Duodenal mucosa (tissue), 2 donors: ENCODE results near the gene UTP25.

Experiments
- H3K27ac ChIP-seq: one replicate; pipeline ENCODE4 v1.7.0; 2013; ENCODE audit warnings: low read depth, low read length
- H3K27me3 ChIP-seq, 2 donors: one replicate each; pipeline ENCODE4 v1.7.0; 2013; ENCODE audit warnings: low read length in 2 of 2, control low read depth in 1 of 2; ENCODE audit not compliant: insufficient read depth in 2 of 2, control insufficient read depth in 1 of 2
- H3K36me3 ChIP-seq, 2 donors: one replicate each; pipeline ENCODE4 v1.7.0; 2013; ENCODE audit warnings: low read length in 2 of 2, control low read depth in 1 of 2; ENCODE audit not compliant: insufficient read depth in 2 of 2, control insufficient read depth in 1 of 2
- H3K4me1 ChIP-seq, 2 donors: one replicate each; pipeline ENCODE4 v1.7.0; 2013; ENCODE audit warnings: low read length in 2 of 2, control low read depth in 1 of 2; ENCODE audit not compliant: insufficient read depth in 2 of 2, control insufficient read depth in 1 of 2
- H3K4me3 ChIP-seq, 2 donors: one replicate each; pipeline ENCODE4 v1.7.0; 2013; ENCODE audit warnings: low read length in 2 of 2, low read depth in 1 of 2
- H3K9ac ChIP-seq, 2 donors: one replicate each; pipeline ENCODE4 v1.7.0; 2013; ENCODE audit warnings: low read length in 2 of 2, low read depth in 1 of 2
- H3K9me3 ChIP-seq, 2 donors: one replicate each; pipeline ENCODE4 v1.7.0; 2013; ENCODE audit warnings: low read length in 2 of 2, control low read depth in 1 of 2; ENCODE audit not compliant: control insufficient read depth in 1 of 2

Gene UTP25

DNA sequence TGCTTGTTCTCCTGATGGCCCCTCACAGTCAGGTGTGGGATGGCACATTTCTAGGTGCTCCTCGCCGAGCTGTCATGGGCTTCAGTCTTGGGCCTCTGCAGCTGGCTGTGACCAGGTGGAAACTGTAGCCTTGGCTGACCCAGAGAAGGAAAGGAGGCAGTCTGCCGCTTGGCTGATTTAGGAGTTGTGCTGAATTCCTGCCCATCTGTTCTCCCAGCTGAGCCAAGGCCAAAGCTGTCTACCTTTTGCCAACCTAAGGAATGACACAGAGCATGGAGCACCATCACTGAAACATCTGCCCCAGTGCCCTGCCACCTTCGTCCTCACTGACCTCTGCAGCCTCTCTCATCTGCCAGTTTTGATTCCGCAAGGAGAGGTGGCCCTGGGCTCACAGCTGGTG is 27.9 kb downstream of the UTP25 start:
- Histone ChIP-seq H3K9me3 (no peaks in the 10 kb centered on the region), H3K27ac (no peak overlapping the region), H3K9ac (no peak overlapping the region), H3K27me3 (no peaks in the 10 kb centered on the region), H3K4me3 (no peak overlapping the region), H3K36me3 (peaks cover 18 to 36% of the 10 kb centered on the region in 2 donors), H3K4me1 (no peaks in the 10 kb centered on the region)

DNA sequence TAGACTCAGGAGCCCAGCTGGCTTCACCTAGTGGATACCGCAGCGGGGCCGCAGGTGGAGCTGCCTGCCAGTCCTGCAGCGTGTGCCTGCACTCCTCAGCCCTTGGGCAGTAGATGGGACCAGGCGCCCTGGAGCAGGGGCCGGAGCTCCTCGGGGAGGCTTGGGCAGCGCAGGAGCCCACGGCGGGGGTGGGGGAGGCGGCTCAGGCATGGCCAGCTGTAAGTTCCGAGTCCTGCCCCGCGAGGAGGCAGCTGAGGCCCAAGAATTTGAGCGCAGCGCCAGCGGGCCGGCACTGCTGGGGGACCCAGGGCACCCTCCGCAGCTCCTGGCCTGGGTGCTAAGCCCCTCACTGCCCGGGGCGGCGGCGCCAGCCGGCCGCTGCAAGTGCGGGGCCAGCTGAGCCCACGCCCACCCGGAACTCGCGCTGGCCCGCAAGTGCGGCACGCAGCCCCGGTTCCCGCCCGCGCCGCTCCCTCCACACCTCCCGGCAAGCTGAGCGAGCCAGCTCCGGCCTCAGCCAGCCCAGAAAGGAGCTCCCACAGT is 30.9 kb downstream of the UTP25 start:
- H3K9ac ChIP-seq = no peak overlapping the region
- H3K27me3 ChIP-seq = peaks cover 0 to 5% of the 10 kb centered on the region in 2 donors
- H3K4me3 ChIP-seq = no peak overlapping the region
- peaks cover 7 to 10% of the 10 kb centered on the region in 2 donors for H3K36me3 ChIP-seq
- no peaks in the 10 kb centered on the region for H3K4me1 ChIP-seq
- H3K9me3 ChIP-seq = no peaks in the 10 kb centered on the region
- no peak overlapping the region for H3K27ac ChIP-seq

DNA sequence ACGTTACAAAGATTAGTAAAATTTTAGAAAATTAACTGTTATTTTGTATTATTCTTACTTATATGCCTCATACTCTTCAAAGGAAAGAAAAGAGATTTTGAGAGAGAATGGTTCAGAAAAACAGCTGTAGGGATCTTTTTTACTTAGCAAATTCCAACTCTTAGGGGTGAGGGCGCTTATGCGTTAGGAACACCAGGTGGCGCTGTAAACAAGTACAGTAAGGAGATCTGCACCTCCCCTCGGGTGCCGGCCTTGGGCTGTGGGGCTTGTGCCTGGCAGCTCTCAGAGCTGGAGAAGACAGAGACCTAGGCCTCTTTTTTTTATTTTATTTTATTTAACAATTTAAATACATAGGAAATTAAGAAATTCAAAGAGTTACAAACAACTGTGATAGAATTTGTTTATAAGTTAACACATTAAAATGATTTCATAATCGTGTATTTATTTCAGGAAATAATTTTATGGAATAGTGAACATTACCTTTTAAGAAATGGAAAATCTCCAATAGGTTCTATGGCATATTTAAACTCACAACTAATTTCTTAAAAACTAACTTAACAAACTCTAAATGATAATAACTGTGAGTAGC is 32.6 kb downstream of the UTP25 start:
- Histone ChIP-seq H3K9ac (no peak overlapping the region), H3K4me3 (no peak overlapping the region), H3K4me1 (no peaks in the 10 kb centered on the region), H3K27ac (no peak overlapping the region), H3K27me3 (peaks cover 0 to 5% of the 10 kb centered on the region in 2 donors), H3K9me3 (no peaks in the 10 kb centered on the region), H3K36me3 (no peaks in the 10 kb centered on the region)

DNA sequence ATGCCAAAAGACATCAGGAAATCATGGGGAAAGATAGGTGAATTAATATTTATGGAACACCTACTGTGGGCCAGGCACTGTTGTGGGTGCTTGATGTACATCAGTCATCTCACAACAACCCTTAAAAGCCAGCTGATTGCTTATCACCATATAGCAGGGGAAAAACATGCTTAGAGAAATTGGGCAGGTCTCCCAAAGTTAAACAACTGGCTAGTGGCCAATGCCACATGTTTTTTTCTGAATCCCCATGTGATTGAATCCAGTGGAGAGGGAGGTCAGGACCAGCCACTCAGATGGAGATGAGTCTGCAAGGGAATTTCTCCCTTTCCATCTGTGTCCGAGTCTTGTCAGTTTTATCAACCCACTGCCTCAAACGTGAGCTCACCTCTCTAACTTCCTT is 33.5 kb downstream of the UTP25 start:
- H3K36me3 ChIP-seq = no peaks in the 10 kb centered on the region
- H3K27me3 ChIP-seq = peaks cover 0 to 5% of the 10 kb centered on the region in 2 donors
- H3K4me1 ChIP-seq = no peaks in the 10 kb centered on the region
- peaks cover 0 to 2% of the 10 kb centered on the region in 2 donors for H3K9me3 ChIP-seq
- H3K9ac ChIP-seq = no peak overlapping the region
- no peak overlapping the region for H3K27ac ChIP-seq
- no peak overlapping the region for H3K4me3 ChIP-seq

- Histone ChIP-seq H3K4me1 (no peaks in the 10 kb centered on the region), H3K27me3 (peaks cover 0 to 5% of the 10 kb centered on the region in 2 donors), H3K9me3 (peaks cover 2 to 6% of the 10 kb centered on the region in 2 donors), H3K4me3 (no peak overlapping the region), H3K36me3 (no peaks in the 10 kb centered on the region), H3K9ac (no peak overlapping the region), H3K27ac (no peak overlapping the region)
Observed at GRCh38 chr1:209862391-209863356, 34.9 kb downstream of the UTP25 start.

- Histone ChIP-seq H3K36me3 (no peaks in the 10 kb centered on the region), H3K9me3 (peaks cover 6 to 7% of the 10 kb centered on the region in 2 donors), H3K4me1 (no peaks in the 10 kb centered on the region), H3K4me3 (no peak overlapping the region), H3K9ac (no peak overlapping the region), H3K27ac (no peak overlapping the region), H3K27me3 (peaks cover 0 to 5% of the 10 kb centered on the region in 2 donors)
Observed at GRCh38 chr1:209863766-209864485, 36.2 kb downstream of the UTP25 start.

- Histone ChIP-seq H3K4me3 (no peak overlapping the region), H3K27me3 (peaks cover 0 to 5% of the 10 kb centered on the region in 2 donors), H3K9ac (no peak overlapping the region), H3K36me3 (no peaks in the 10 kb centered on the region), H3K27ac (no peak overlapping the region), H3K4me1 (no peaks in the 10 kb centered on the region), H3K9me3 (peaks cover 6 to 7% of the 10 kb centered on the region in 2 donors)
Observed at GRCh38 chr1:209866201-209866600, 38.4 kb downstream of the UTP25 start.

GRCh38 chr1:209869291-209870149 is 41.7 kb downstream of the UTP25 start:
- Histone ChIP-seq H3K4me3 (no peak overlapping the region), H3K27ac (no peak overlapping the region), H3K36me3 (no peaks in the 10 kb centered on the region), H3K9me3 (peaks cover 6 to 7% of the 10 kb centered on the region in 2 donors), H3K4me1 (no peaks in the 10 kb centered on the region), H3K9ac (no peak overlapping the region), H3K27me3 (no peaks in the 10 kb centered on the region)

- H3K36me3 ChIP-seq = no peaks in the 10 kb centered on the region
- H3K9ac ChIP-seq = no peak overlapping the region
- H3K27me3 ChIP-seq = no peaks in the 10 kb centered on the region
- no peaks in the 10 kb centered on the region for H3K4me1 ChIP-seq
- H3K27ac ChIP-seq = no peak overlapping the region
- H3K9me3 ChIP-seq = peaks cover 6 to 7% of the 10 kb centered on the region in 2 donors
- H3K4me3 ChIP-seq = no peak overlapping the region
Observed at GRCh38 chr1:209870151-209870831, 42.5 kb downstream of the UTP25 start.
